ENCODE results near the gene MIER1.

- no peak for TF ChIP-seq CTCF (conservative IDR thresholded peaks at IDR 0.05)
- no peak for TF ChIP-seq ZFX (IDR thresholded peaks at IDR 0.05)
These were observed 74.2 kb downstream of the MIER1 start for GRCh38 chr1:66998972-66999371.
